Duodenal mucosa (tissue), 2 donors: ENCODE measurements around the gene SCAF11.

Experiments
- H3K27ac ChIP-seq: one replicate; pipeline ENCODE4 v1.7.0; 2013; ENCODE audit warnings: low read depth, low read length
- H3K27me3 ChIP-seq, 2 donors: one replicate each; pipeline ENCODE4 v1.7.0; 2013; ENCODE audit warnings: low read length in 2 of 2, control low read depth in 1 of 2; ENCODE audit not compliant: insufficient read depth in 2 of 2, control insufficient read depth in 1 of 2
- H3K36me3 ChIP-seq, 2 donors: one replicate each; pipeline ENCODE4 v1.7.0; 2013; ENCODE audit warnings: low read length in 2 of 2, control low read depth in 1 of 2; ENCODE audit not compliant: insufficient read depth in 2 of 2, control insufficient read depth in 1 of 2
- H3K4me1 ChIP-seq, 2 donors: one replicate each; pipeline ENCODE4 v1.7.0; 2013; ENCODE audit warnings: low read length in 2 of 2, control low read depth in 1 of 2; ENCODE audit not compliant: insufficient read depth in 2 of 2, control insufficient read depth in 1 of 2
- H3K4me3 ChIP-seq, 2 donors: one replicate each; pipeline ENCODE4 v1.7.0; 2013; ENCODE audit warnings: low read length in 2 of 2, low read depth in 1 of 2
- H3K9ac ChIP-seq, 2 donors: one replicate each; pipeline ENCODE4 v1.7.0; 2013; ENCODE audit warnings: low read length in 2 of 2, low read depth in 1 of 2
- H3K9me3 ChIP-seq, 2 donors: one replicate each; pipeline ENCODE4 v1.7.0; 2013; ENCODE audit warnings: low read length in 2 of 2, control low read depth in 1 of 2; ENCODE audit not compliant: control insufficient read depth in 1 of 2

Gene SCAF11

GRCh38 chr12:45962553-45963325 lies 27.6 kb downstream of the SCAF11 start:
- H3K9me3 ChIP-seq: no peaks in the 10 kb centered on the region
- peaks cover 0 to 9% of the 10 kb centered on the region in 2 donors for H3K4me1 ChIP-seq
- no peaks in the 10 kb centered on the region for H3K27me3 ChIP-seq
- H3K27ac ChIP-seq: no peak overlapping the region
- no peak overlapping the region for H3K9ac ChIP-seq
- H3K4me3 ChIP-seq: no peak overlapping the region
- H3K36me3 ChIP-seq: peaks cover 5 to 14% of the 10 kb centered on the region in 2 donors

GRCh38 chr12:45959728-45960127 lies 30.6 kb downstream of the SCAF11 start:
- H3K4me1 ChIP-seq: peaks cover 0 to 6% of the 10 kb centered on the region in 2 donors
- no peaks in the 10 kb centered on the region for H3K27me3 ChIP-seq
- H3K9me3 ChIP-seq: no peaks in the 10 kb centered on the region
- no peak overlapping the region for H3K4me3 ChIP-seq
- no peak overlapping the region for H3K9ac ChIP-seq
- H3K27ac ChIP-seq: no peak overlapping the region
- H3K36me3 ChIP-seq: peaks cover 5 to 14% of the 10 kb centered on the region in 2 donors

GRCh38 chr12:45959025-45959424 lies 31.3 kb downstream of the SCAF11 start:
- Histone ChIP-seq H3K4me3 (no peak overlapping the region), H3K9ac (no peak overlapping the region), H3K36me3 (peaks cover 5 to 14% of the 10 kb centered on the region in 2 donors), H3K27ac (no peak overlapping the region), H3K27me3 (no peaks in the 10 kb centered on the region), H3K4me1 (peaks cover 0 to 6% of the 10 kb centered on the region in 2 donors), H3K9me3 (no peaks in the 10 kb centered on the region)

- Histone ChIP-seq H3K36me3 (peaks cover 18 to 43% of the 10 kb centered on the region in 2 donors), H3K4me1 (no peaks in the 10 kb centered on the region), H3K27ac (no peak overlapping the region), H3K9me3 (no peaks in the 10 kb centered on the region), H3K9ac (no peak overlapping the region), H3K4me3 (no peak overlapping the region), H3K27me3 (no peaks in the 10 kb centered on the region)
Observed at GRCh38 chr12:45948546-45948945, 41.8 kb downstream of the SCAF11 start.

- no peaks in the 10 kb centered on the region for H3K9me3 ChIP-seq
- H3K27ac ChIP-seq: no peak overlapping the region
- no peak overlapping the region for H3K9ac ChIP-seq
- H3K4me3 ChIP-seq: no peak overlapping the region
- H3K27me3 ChIP-seq: no peaks in the 10 kb centered on the region
- no peaks in the 10 kb centered on the region for H3K4me1 ChIP-seq
- H3K36me3 ChIP-seq: peaks cover 18 to 45% of the 10 kb centered on the region in 2 donors
Observed at GRCh38 chr12:45946435-45946834, 43.9 kb downstream of the SCAF11 start.

GRCh38 chr12:45944771-45945170 lies 45.6 kb downstream of the SCAF11 start:
- Histone ChIP-seq H3K27ac (no peak overlapping the region), H3K9me3 (no peaks in the 10 kb centered on the region), H3K9ac (no peak overlapping the region), H3K4me3 (no peak overlapping the region), H3K36me3 (peaks cover 18 to 48% of the 10 kb centered on the region in 2 donors), H3K27me3 (no peaks in the 10 kb centered on the region), H3K4me1 (no peaks in the 10 kb centered on the region)

- Histone ChIP-seq H3K9ac (no peak overlapping the region), H3K4me3 (no peak overlapping the region), H3K9me3 (no peaks in the 10 kb centered on the region), H3K36me3 (peaks cover 8 to 18% of the 10 kb centered on the region in 2 donors), H3K27me3 (no peaks in the 10 kb centered on the region), H3K4me1 (peaks cover 4 to 7% of the 10 kb centered on the region in 2 donors), H3K27ac (no peak overlapping the region)
Observed at GRCh38 chr12:45939759-45940158, 50.6 kb downstream of the SCAF11 start.

- no peak overlapping the region for H3K9ac ChIP-seq
- H3K27me3 ChIP-seq: no peaks in the 10 kb centered on the region
- H3K27ac ChIP-seq: no peak overlapping the region
- H3K4me3 ChIP-seq: no peak overlapping the region
- peaks cover 4 to 7% of the 10 kb centered on the region in 2 donors for H3K4me1 ChIP-seq
- peaks cover 0 to 12% of the 10 kb centered on the region in 2 donors for H3K36me3 ChIP-seq
- H3K9me3 ChIP-seq: no peaks in the 10 kb centered on the region
Observed at GRCh38 chr12:45938566-45938965, 51.8 kb downstream of the SCAF11 start.

- Histone ChIP-seq H3K27me3 (no peaks in the 10 kb centered on the region), H3K27ac (no peak overlapping the region), H3K36me3 (peaks cover 3 to 21% of the 10 kb centered on the region in 2 donors), H3K4me1 (peaks cover 4 to 7% of the 10 kb centered on the region in 2 donors), H3K4me3 (no peak overlapping the region), H3K9me3 (no peaks in the 10 kb centered on the region), H3K9ac (no peak overlapping the region)
Observed at GRCh38 chr12:45934956-45935355, 55.4 kb downstream of the SCAF11 start.

- Histone ChIP-seq H3K9ac (no peak overlapping the region), H3K9me3 (no peaks in the 10 kb centered on the region), H3K4me1 (peaks cover 0 to 1% of the 10 kb centered on the region in 2 donors), H3K36me3 (peaks cover 4 to 30% of the 10 kb centered on the region in 2 donors), H3K27ac (no peak overlapping the region), H3K4me3 (no peak overlapping the region), H3K27me3 (no peaks in the 10 kb centered on the region)
Observed at GRCh38 chr12:45933504-45933903, 56.9 kb downstream of the SCAF11 start.
